K562 (cell line): Measurements from ENCODE around the gene SKAP1. TPM values are rescaled to one million over a fixed set of nuclear protein-coding genes. Genes with fewer than 3 reads are reported as not detected.

Experiments used
- BDP1 ChIP-seq: IDR thresholded peaks from 3 replicates; pipeline ENCODE4 v1.6.1; 2011; ENCODE audit not compliant: insufficient read length, insufficient read depth
- CBFB ChIP-seq: sonication (generic); formaldehyde crosslinking; IDR thresholded peaks from 2 replicates; pipeline ENCODE4 v1.4.0; 2020; ENCODE audit warnings: mild to moderate bottlenecking, missing genetic modification reagents
- DEAF1 ChIP-seq: fragments of 450-650 bp; formaldehyde crosslinking; IDR thresholded peaks from 2 replicates; pipeline ENCODE4 v1.4.0; 2020; ENCODE audit warnings: mild to moderate bottlenecking, moderate library complexity
- ETV1 ChIP-seq: fragments of 450-650 bp; conservative IDR thresholded peaks from 2 replicates; pipeline ENCODE4 v1.6.1; 2016; ENCODE audit warnings: missing genetic modification characterization, control low read depth, low read depth, missing compliant biosample characterization
- FOSL1 ChIP-seq: fragments of 200-800 bp; sonication (Bioruptor generic); conservative IDR thresholded peaks from 2 replicates; pipeline ENCODE4 v1.6.1; 2016; ENCODE audit warnings: missing genetic modification characterization, missing compliant biosample characterization
- GABPA ChIP-seq: fragments of 200-800 bp; sonication (Bioruptor generic); conservative IDR thresholded peaks from 2 replicates; pipeline ENCODE4 v1.6.1; 2016; ENCODE audit warnings: low read depth, missing genetic modification characterization, missing compliant biosample characterization
- GTF2B ChIP-seq: IDR thresholded peaks from 2 replicates; pipeline ENCODE4 v1.6.1; 2011; ENCODE audit not compliant: insufficient read length; ENCODE audit errors: extremely low read depth
- HMGXB4 ChIP-seq: sonication (generic); formaldehyde crosslinking; IDR thresholded peaks from 2 replicates; pipeline ENCODE4 v1.8.1; 2023; ENCODE audit warnings: mild to moderate bottlenecking, missing genetic modification reagents
- KDM1A ChIP-seq, 2 experiments: fragments of 450-650 bp; IDR thresholded peaks; 2 replicates each; pipeline ENCODE4 v1.6.1; 2016; ENCODE audit warnings: mild to moderate bottlenecking in 2 of 2
- MED1 ChIP-seq: sonication (generic); formaldehyde crosslinking; IDR thresholded peaks from 2 replicates; pipeline ENCODE4 v1.8.1; 2023; ENCODE audit warnings: missing genetic modification reagents, borderline replicate concordance
- POLR2B ChIP-seq: fragments of 450-650 bp; IDR thresholded peaks from 2 replicates; pipeline ENCODE4 v1.6.1; 2018; ENCODE audit warnings: low read depth; ENCODE audit not compliant: partially characterized antibody
- POLR2H ChIP-seq: IDR thresholded peaks from 2 replicates; pipeline ENCODE4 v1.6.1; 2016; ENCODE audit warnings: missing genetic modification characterization, low read depth, mild to moderate bottlenecking, control low read depth, missing compliant biosample characterization, moderate library complexity
- SIN3A ChIP-seq, 2 experiments: fragments of 150-350 bp in 1 of 2; IDR thresholded peaks; 2 replicates each; pipeline ENCODE4 v1.6.1; 2011 to 2016; ENCODE audit warnings: borderline replicate concordance in 2 of 2, low read depth in 2 of 2, low read length in 2 of 2, mild to moderate bottlenecking in 2 of 2, moderate library complexity in 2 of 2; ENCODE audit not compliant: control insufficient read depth in 1 of 2
- TFAP4 ChIP-seq: sonication (generic); formaldehyde crosslinking; IDR thresholded peaks from 2 replicates; pipeline ENCODE4 v1.8.0; 2022; ENCODE audit warnings: missing genetic modification reagents, mild to moderate bottlenecking, moderate library complexity, borderline replicate concordance
- ZNF232 ChIP-seq: sonication (generic); formaldehyde crosslinking; IDR thresholded peaks from 2 replicates; pipeline ENCODE4 v1.8.0; 2022; ENCODE audit warnings: mild to moderate bottlenecking, missing genetic modification reagents
- ZNF766 ChIP-seq: fragments of 200-800 bp; sonication (Bioruptor generic); conservative IDR thresholded peaks from 2 replicates; pipeline ENCODE4 v1.6.1; 2016; ENCODE audit warnings: missing genetic modification characterization, missing compliant biosample characterization
- polyA plus RNA-seq, 8 experiments: library from polyadenylated mRNA; depleted of rRNA in 4 of 8; stranded (reverse) in 5 of 8; unstranded in 3 of 8; fragments of >200 nt; fragmentation: Nextera tagmentation in 2 of 8; fragmentation: Illumina TruSeq in 1 of 8; extraction: Ambion mirVana in 2 of 8; extraction: Trizol in 1 of 8; gene quantifications; 2 replicates each; pipeline versions ENCODE4 v1.2.1 to v1.2.3, GENCODE V29; 2011 to 2014; ENCODE audit warnings: inconsistent platforms in 1 of 8, missing spikeins in 1 of 8
- total RNA-seq, 7 experiments: library from RNA; depleted of rRNA in 6 of 7; stranded (reverse); fragments of >200 nt in 6 of 7; fragmentation: Illumina TruSeq in 2 of 7; extraction: Trizol in 2 of 7; gene quantifications; 2 replicates each; pipeline versions ENCODE4 v1.2.1 to v1.2.3, GENCODE V29; 2011 to 2021; ENCODE audit warnings: low replicate concordance in 1 of 7
- TF ChIP-seq, protein P1 (sequence below): fragments of 200-800 bp; sonication (Bioruptor generic); IDR thresholded peaks from 2 replicates; pipeline ENCODE4 v1.6.1; 2017; ENCODE audit warnings: missing genetic modification characterization, missing compliant biosample characterization
- TF ChIP-seq, protein P2 (sequence below): sonication (generic); formaldehyde crosslinking; IDR thresholded peaks from 2 replicates; pipeline ENCODE4 v1.8.0; 2022; ENCODE audit warnings: mild to moderate bottlenecking, missing genetic modification reagents

Gene SKAP1
- total and polyA plus RNA-seq, 9 of the 15 experiments (the other 6 are each of a cell fraction or from before 2014, with no cell fraction given), result 0.06 to 0.80 (median 0.10) TPM; not detected in 4

DNA sequence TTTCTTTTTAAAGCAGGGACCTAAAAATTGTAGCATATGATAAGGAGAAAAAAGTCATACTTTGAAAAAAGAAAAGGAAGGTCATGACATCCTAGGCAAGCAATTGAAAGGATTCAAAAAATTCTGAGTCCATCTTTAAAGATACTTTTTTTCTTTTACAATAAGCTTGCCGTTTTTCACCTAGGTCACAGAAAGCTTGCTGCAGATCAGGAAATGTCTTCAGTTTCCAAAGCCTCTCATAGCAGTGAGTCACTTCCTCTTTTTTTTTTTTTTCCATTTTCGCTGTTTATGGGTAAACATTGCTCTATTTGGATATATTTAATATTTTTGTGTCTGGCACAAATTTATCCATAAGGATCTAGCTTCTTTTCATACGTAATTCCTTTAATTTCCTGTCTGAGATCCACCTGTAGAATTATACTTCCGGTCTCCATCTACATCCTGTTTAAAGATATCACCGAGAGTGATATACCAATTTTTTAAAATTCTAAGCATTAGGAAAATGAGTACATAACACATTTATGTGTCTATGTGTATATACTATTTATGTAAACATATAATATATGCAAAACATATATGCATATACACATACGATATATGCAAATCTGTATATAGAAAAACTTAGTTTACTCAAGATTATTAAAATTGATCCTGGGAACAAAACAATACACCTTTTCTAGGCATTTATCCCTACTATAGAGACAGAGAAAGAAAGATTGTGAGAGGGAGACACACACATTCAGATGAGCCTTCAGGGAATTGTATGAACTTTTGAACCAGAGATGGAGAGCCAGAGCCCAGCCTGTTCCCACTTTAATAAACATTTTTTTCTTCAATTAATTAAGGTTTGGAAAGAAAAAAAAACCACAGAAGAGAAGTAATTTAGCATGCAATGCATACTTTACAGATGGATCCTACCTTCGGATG is 134.4 kb downstream of the SKAP1 start (continued):
- TF ChIP-seq GABPA (peak; percentile 24; the same call in 1 of the 2 replicates), FOSL1 (peak; percentile 93), ZNF766 (CRISPR knock-in tag) (0 out of 2 replicates have a peak, but pooled peaks have one; percentile 57), TFAP4 (no peak), BDP1 (no peak), DEAF1 (CRISPR knock-in tag) (no peak), ZNF232 (CRISPR knock-in tag) (no peak), MED1 (CRISPR knock-in tag) (no peak), POLR2H (tag) (peak; percentile 36; the same call in 1 of the 2 replicates), POLR2B (no peak), HMGXB4 (CRISPR knock-in tag) (no peak), KDM1A (IDR thresholded peaks at IDR 0.05) (no peak), GTF2B (no peak), CBFB (CRISPR knock-in tag) (no peak), ETV1 (tag) (peak; percentile 60; the same call in 1 of the 2 replicates), SIN3A (IDR thresholded peaks at IDR 0.05; ENCODE audit: borderline replicate concordance in 2 of 2, control insufficient read depth in 1 of 2, low read depth in 2 of 2, low read length in 2 of 2) (no peak)
- TF ChIP-seq, protein P1, sequence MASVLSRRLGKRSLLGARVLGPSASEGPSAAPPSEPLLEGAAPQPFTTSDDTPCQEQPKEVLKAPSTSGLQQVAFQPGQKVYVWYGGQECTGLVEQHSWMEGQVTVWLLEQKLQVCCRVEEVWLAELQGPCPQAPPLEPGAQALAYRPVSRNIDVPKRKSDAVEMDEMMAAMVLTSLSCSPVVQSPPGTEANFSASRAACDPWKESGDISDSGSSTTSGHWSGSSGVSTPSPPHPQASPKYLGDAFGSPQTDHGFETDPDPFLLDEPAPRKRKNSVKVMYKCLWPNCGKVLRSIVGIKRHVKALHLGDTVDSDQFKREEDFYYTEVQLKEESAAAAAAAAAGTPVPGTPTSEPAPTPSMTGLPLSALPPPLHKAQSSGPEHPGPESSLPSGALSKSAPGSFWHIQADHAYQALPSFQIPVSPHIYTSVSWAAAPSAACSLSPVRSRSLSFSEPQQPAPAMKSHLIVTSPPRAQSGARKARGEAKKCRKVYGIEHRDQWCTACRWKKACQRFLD (CRISPR knock-in tag), result no peak
- TF ChIP-seq, protein P2, sequence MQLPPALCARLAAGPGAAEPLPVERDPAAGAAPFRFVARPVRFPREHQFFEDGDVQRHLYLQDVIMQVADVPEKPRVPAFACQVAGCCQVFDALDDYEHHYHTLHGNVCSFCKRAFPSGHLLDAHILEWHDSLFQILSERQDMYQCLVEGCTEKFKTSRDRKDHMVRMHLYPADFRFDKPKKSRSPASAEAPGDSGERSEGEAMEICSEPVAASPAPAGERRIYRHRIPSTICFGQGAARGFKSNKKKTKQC (CRISPR knock-in tag), result no peak
